Bronchial epithelial cell (primary cell): ENCODE measurements around the gene GNAI3. TPM values are rescaled to one million over a fixed set of nuclear protein-coding genes. Genes with fewer than 3 reads are reported as not detected.

Experiments used
- DNase-seq: peaks from one replicate; pipeline ENCODE4 v3.0.0-alpha.2; 2010; ENCODE audit warnings: low read depth
- FAIRE-seq: peaks from 2 replicates; lab custom pipeline; 2011; peaks lifted over from hg19 to GRCh38; lab: Jason Lieb, UNC
- H3K27me3 ChIP-seq: 2 replicates; pipeline ENCODE4 v1.5.1; 2011; ENCODE audit warnings: low read length; ENCODE audit not compliant: control insufficient read depth, insufficient read depth
- H3K36me3 ChIP-seq: 2 replicates; pipeline ENCODE4 v1.5.1; 2011; ENCODE audit warnings: low read length; ENCODE audit not compliant: control insufficient read depth, insufficient read depth
- H3K4me3 ChIP-seq: 2 replicates; pipeline ENCODE4 v1.5.1; 2011; ENCODE audit warnings: mild to moderate bottlenecking, low read depth, low read length, control low read depth
- total RNA-seq: library from RNA; depleted of rRNA; stranded (reverse); fragments of >200 nt; gene quantifications from 2 replicates; pipeline ENCODE4 v1.2.1, GENCODE V29; 2014
- TF ChIP-seq, protein P1 (sequence below): IDR thresholded peaks from 2 replicates; pipeline ENCODE4 v1.5.1; 2011; ENCODE audit warnings: mild to moderate bottlenecking, moderate library complexity, low read length, control low read depth, inconsistent platforms; ENCODE audit not compliant: insufficient read depth, severe bottlenecking

GNAI3 gene
- total RNA-seq, 1 donor from 2014 or later = 18.7 TPM

DNA sequence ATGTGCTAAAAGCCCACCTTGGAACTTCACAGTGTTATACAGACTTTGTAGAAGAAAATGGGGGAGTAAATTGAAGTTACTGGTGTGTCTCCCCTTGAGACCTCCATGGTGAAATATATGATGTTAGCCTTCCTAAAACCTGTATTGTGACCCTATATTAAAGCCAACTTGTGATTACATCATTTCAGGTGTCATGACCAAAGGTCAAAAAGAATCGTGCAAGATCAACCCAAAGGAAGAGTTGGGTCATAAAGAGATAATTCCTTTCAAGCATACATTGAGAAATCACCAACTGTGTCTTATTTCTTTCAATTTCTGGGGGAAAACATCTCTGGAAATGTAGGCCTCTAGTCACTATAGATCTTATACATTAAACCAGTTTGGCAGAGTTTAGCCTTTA lies 36.4 kb downstream of the GNAI3 start:
- H3K27me3 ChIP-seq = no peaks in the 10 kb centered on the region
- FAIRE-seq = no peak
- peaks cover 9% of the 10 kb centered on the region for H3K36me3 ChIP-seq

DNA sequence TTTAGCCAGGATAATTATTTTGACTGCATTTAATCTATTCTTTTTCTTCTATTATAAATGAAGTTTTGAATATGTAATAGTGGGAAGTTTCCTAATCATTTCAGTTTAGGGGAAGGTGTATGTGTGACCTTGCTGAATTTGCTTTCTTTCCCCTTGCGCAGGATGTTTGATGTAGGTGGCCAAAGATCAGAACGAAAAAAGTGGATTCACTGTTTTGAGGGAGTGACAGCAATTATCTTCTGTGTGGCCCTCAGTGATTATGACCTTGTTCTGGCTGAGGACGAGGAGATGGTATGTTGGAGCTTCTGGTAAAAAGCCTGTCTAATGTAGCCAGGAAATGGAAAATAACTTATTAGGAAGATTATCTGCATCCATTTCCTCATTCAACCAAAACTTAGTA lies 37.6 kb downstream of the GNAI3 start:
- TF ChIP-seq, protein P1, sequence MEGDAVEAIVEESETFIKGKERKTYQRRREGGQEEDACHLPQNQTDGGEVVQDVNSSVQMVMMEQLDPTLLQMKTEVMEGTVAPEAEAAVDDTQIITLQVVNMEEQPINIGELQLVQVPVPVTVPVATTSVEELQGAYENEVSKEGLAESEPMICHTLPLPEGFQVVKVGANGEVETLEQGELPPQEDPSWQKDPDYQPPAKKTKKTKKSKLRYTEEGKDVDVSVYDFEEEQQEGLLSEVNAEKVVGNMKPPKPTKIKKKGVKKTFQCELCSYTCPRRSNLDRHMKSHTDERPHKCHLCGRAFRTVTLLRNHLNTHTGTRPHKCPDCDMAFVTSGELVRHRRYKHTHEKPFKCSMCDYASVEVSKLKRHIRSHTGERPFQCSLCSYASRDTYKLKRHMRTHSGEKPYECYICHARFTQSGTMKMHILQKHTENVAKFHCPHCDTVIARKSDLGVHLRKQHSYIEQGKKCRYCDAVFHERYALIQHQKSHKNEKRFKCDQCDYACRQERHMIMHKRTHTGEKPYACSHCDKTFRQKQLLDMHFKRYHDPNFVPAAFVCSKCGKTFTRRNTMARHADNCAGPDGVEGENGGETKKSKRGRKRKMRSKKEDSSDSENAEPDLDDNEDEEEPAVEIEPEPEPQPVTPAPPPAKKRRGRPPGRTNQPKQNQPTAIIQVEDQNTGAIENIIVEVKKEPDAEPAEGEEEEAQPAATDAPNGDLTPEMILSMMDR = no peak

More for the DNA sequence above, 36.4 kb downstream of the GNAI3 start:
- TF ChIP-seq, protein P1 = no peak
- no peak overlapping the region for H3K4me3 ChIP-seq
- no peak for DNase-seq

DNA sequence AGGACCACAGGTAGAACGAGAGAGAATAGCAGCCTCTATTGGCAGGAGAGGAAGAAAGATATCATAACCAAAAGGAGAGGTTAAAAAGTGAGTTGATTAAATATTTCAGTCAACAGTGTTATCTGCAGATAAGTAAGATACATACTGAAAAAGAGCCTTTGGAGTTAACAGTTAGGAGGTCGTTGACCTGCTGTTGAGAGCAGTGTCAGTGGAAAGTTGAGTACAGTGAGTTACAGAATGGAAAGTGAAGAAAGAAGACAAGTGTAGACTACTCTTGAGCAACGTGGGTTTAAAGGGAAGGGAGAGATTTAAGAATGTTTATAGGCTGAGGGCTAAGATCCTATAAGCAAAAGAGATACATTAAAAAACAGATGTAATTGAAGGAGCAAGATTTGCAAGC lies 40.8 kb downstream of the GNAI3 start:
- H3K27me3 ChIP-seq = no peaks in the 10 kb centered on the region
- FAIRE-seq (no peak), DNase-seq (no peak)
- peaks cover 6% of the 10 kb centered on the region for H3K36me3 ChIP-seq
- TF ChIP-seq, protein P1 = no peak
- no peak overlapping the region for H3K4me3 ChIP-seq

More for the DNA sequence above, 37.6 kb downstream of the GNAI3 start:
- H3K4me3 ChIP-seq = no peak overlapping the region
- no peak for FAIRE-seq
- peaks cover 8% of the 10 kb centered on the region for H3K36me3 ChIP-seq
- no peak for DNase-seq
- H3K27me3 ChIP-seq = no peaks in the 10 kb centered on the region

DNA sequence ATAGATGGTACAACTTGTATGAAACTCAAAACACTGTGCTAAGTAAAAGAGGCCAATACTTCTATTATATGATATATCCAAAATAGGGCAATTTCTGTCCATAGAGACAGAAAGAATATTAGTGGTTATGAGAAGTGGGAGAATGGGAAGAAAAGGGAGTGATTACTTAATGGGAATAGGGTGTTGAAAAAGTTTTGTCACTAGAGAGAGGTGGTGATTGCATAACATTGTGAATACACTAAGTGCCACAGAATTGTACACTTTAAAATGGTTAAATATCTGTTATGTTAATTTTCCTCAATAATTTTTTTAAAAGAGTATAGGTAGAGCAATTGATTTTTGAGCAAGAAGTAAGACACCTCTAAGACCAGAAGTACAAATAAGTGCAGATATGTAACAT lies 41.3 kb downstream of the GNAI3 start:
- FAIRE-seq (no peak), DNase-seq (no peak)
- Histone ChIP-seq H3K36me3 (peaks cover 6% of the 10 kb centered on the region), H3K4me3 (no peak overlapping the region), H3K27me3 (no peaks in the 10 kb centered on the region)
- TF ChIP-seq, protein P1 = no peak

DNA sequence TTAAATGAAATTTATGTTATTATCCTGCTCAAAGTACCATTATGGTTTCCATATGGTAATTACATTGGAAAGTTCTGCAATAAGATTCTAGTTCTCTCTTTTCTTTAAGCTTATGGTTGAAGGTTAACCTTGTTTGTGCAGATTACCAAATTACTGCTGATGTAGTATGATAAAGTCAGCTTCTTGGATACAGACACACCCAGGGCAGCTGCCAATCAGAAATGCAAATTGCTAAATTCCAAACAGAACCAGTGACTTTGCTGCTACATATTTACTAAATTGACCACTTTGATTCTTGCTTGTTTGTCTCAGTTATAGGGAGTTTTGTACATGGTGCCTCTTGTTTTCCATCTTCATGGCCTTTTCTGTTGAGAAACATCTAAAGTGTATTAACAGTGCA lies 44.5 kb downstream of the GNAI3 start:
- no peak for DNase-seq
- H3K27me3 ChIP-seq = no peaks in the 10 kb centered on the region
- TF ChIP-seq, protein P1 = no peak
- H3K36me3 ChIP-seq = peaks cover 1% of the 10 kb centered on the region
- no peak overlapping the region for H3K4me3 ChIP-seq
- no peak for FAIRE-seq

DNA sequence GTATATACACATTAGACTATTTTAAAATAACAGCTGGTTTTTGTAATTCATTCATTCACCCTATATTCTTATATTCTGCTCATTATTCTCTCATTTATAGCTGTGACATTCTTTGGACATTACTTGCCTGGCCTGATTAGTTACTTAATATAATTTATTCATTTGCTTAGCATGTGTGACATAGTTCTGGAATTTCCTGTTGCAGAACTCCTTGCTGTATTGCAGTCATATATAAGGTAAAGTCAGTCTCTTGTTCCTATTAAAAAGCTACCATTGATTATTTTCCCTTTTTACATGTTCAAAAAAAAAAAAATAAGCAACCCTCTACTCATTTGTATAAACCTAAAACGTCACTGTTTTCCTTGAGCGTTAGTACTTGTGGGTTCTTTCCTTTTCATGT lies 47.1 kb downstream of the GNAI3 start:
- Histone ChIP-seq H3K27me3 (no peaks in the 10 kb centered on the region), H3K36me3 (peaks cover 4% of the 10 kb centered on the region), H3K4me3 (no peak overlapping the region)
- FAIRE-seq (no peak), DNase-seq (peak; percentile 86)
- TF ChIP-seq, protein P1 = no peak
